Hair follicular keratinocyte (primary cell): ENCODE measurements around the gene CARMIL3. TPM values are rescaled to one million over a fixed set of nuclear protein-coding genes. Genes with fewer than 3 reads are reported as not detected.

Experiments
- total RNA-seq: library from RNA; depleted of rRNA; stranded (reverse); fragments of >200 nt; gene quantifications from 2 replicates; pipeline ENCODE4 v1.2.3, GENCODE V29; 2015

CARMIL3 gene, protein sequence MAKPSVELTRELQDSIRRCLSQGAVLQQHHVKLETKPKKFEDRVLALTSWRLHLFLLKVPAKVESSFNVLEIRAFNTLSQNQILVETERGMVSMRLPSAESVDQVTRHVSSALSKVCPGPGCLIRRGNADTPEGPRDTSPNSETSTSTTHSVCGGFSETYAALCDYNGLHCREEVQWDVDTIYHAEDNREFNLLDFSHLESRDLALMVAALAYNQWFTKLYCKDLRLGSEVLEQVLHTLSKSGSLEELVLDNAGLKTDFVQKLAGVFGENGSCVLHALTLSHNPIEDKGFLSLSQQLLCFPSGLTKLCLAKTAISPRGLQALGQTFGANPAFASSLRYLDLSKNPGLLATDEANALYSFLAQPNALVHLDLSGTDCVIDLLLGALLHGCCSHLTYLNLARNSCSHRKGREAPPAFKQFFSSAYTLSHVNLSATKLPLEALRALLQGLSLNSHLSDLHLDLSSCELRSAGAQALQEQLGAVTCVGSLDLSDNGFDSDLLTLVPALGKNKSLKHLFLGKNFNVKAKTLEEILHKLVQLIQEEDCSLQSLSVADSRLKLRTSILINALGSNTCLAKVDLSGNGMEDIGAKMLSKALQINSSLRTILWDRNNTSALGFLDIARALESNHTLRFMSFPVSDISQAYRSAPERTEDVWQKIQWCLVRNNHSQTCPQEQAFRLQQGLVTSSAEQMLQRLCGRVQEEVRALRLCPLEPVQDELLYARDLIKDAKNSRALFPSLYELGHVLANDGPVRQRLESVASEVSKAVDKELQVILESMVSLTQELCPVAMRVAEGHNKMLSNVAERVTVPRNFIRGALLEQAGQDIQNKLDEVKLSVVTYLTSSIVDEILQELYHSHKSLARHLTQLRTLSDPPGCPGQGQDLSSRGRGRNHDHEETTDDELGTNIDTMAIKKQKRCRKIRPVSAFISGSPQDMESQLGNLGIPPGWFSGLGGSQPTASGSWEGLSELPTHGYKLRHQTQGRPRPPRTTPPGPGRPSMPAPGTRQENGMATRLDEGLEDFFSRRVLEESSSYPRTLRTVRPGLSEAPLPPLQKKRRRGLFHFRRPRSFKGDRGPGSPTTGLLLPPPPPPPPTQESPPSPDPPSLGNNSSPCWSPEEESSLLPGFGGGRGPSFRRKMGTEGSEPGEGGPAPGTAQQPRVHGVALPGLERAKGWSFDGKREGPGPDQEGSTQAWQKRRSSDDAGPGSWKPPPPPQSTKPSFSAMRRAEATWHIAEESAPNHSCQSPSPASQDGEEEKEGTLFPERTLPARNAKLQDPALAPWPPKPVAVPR (N-terminal part only)
- 0.08 TPM in 1 of 2 replicates, not detected in the other for total RNA-seq

DNA sequence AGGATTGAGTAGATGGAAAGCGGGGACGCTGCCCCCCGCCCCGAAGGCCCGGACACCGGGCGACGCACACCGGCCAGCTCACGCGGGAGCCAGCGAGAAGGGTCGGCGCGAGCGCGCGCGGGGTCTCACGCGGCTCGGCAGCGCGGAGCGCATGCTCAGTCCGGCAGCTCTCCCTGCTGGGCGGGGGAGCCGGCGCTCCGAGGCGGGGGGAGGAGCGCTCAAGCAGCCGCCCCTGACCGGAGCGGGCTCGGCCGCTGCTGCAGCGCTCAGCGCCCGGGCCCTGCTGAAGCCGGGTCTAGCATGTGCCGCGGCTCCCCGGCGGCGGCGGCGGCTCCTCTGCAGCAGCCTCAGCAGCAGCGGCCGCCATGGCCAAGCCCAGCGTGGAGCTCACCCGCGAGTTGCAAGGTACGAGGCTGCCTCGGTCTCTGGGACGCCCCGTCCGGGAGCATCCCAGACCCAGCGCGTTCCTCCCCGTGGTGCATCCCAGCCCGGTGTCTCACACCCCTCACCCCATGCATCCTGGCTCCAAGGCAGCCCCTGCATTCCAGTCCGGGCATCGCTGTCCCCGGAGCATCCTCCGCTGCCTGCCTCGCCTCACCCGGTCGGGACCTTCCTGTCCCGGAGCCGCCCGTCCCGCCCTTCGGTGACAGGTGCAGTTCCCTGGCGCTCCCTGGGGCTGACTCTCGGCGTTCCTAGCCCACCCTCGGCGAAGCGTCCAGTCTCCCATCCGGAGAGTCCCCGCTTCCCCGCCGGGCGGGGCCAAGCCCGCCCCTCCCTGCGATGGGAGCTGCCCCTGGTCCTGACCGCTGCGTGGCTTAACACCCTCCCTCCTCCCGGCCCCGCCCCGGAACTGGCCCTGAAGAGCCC, at the start of gene CARMIL3:
CARMIL3 (plus strand) TSS at position 221 of the 867 bp plus-strand sequence; CDS start at position 366, 145 bp downstream.

DNA sequence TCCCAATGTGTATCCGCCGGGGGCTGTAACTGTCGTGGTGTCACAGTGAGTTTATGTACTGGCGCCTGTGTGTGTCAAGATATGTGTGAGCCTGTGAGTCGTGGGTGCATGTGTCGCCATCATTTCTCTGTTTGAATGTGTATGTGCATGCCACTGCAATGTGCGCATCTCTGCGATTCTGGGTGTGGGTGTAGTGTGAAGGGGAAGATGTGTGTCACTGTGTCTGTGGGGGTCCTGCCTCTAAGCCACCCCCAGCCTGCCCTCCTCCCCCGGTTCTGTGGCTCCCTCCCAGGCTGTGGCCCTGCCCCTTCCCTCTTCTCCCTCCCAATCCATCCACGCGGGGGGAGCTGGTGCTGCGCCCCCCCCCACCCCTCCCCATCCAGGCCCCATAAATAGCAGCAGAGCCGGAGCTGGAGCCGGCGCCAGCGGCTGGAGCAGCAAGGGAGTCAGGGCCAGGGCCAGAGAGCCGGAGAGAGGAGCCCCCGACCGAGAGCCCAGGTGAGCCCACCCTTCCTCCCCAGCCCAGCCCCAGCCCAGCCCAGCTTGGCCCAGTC, 19.4 kb downstream of the CARMIL3 start, which contains the start of gene CPNE6:
CPNE6 (plus strand) TSS at position 419 of the 554 bp plus-strand sequence. CDS start 1,375 bp downstream, outside the sequence.

DNA sequence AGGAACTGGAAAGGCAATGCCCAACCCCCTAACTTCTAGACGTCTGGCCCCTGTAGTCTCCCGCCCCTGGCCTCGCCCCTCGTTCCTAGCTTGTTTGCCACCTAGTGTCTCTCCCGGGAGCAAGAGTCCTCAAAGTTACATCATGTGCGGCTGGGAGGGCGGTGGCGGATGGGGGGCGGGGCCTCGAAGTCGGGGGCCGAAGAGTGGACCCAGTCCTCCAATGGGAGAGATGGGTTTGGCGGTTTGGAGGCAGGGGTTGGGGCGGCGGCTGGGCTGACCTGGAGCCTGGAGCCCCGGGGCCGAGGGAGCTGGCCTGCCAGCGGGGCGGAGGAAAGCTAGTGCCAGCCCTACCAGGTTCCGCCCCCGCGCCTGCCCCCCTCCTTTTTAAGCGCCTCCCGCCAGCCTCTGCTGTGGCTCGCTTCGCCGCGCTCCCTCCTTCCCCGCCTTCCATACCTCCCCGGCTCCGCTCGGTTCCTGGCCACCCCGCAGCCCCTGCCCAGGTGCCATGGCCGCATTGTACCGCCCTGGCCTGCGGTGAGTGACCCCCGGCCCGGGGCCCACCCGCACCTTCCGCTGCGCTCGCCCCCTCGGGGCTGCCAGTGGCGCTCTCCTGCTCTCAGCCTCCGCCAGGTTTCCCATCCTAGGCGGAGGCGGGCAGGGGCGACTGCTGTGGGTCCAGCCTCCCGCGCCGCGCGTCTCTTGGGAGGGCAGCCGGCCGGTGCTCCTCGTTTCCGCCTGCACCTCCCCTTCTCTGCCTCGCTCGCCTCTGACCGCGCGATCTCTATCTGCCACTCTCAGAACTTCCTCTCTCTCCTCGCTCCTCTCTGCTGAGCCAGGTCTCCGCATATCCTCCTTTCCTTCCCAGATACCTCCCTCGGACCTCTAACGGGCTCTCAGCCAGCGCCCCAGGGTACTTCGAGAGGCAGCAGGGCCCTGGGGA, 42.4 kb downstream of the CARMIL3 start, which contains the start of gene PCK2:
PCK2 (plus strand) TSS at position 411 of the 940 bp plus-strand sequence; CDS start at position 506, 95 bp downstream.

DNA sequence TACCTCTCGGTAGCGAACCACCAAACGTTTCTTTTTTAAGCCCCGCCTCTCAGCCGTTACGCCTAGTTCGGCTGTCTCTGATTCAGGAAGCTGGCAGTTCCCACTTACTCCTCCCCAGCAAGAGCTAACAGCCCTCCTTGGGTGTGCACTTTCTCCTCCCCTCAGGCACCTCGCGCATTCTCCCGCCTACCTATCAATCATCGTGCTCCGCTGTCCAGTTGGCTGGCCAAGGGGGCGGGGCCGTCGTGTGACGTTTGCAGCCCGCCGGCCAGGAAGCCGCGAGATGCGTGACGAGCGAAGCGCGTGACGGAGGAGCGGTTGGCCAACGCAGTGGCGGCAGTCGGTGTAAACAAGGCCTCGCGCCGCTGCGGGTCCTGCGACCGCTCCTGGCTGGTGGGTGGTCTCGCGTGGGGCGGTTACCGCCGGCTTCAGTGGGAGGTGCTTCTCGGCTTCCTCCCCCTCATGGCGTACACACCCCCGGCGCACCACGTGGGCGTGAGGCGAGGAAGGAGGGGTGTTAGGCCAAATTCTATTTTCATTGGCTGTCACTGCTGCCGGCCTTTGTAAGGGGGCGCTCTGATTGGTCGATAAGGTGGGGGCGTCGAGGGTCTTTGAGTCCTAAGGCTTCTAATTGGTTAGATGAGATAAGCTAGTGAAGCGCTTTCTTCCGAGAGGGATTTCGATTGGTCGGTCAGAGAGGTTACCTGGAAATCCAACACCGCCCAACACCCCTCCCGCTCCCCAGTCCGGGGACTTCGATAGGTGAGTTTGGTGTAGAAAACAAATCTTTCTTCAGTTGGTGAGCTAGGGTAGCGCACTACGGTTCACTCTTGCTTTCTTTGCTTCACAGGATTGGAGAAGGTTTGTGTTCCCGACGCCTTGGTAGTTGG, 63.0 kb downstream of the CARMIL3 start, which contains the start of the genes DCAF11 and NRL:
DCAF11 (plus strand) TSS at position 246 of the 890 bp plus-strand sequence. CDS start 818 bp downstream, outside the sequence.
NRL (minus strand) TSS at position 418 of the 890 bp plus-strand sequence. CDS start 32,101 bp downstream, outside the sequence.

Other genes starting within 250 kb of the CARMIL3 start
- gene DHRS4, start 98.2 kb upstream of the CARMIL3 start, total RNA-seq, result 41.8 and 51.1 TPM in 2 replicates
- 15.7 and 18.7 TPM in 2 replicates for gene DHRS4L2, start 63.1 kb upstream of the CARMIL3 start, total RNA-seq
- gene CPNE6, start 19.6 kb downstream of the CARMIL3 start, total RNA-seq, result not detected in 2 replicates
- 40.7 and 91.5 TPM in 2 replicates for gene PCK2, start 42.3 kb downstream of the CARMIL3 start, total RNA-seq
- 46.7 and 48.0 TPM in 2 replicates for gene DCAF11, start 62.8 kb downstream of the CARMIL3 start, total RNA-seq
- gene NRL, start 62.9 kb downstream of the CARMIL3 start, total RNA-seq, result 1.2 and 2.2 TPM in 2 replicates
- not detected in 2 replicates for gene FITM1, start 78.7 kb downstream of the CARMIL3 start, total RNA-seq
- gene PSME1, start 84.2 kb downstream of the CARMIL3 start, total RNA-seq, result 167 and 202 TPM in 2 replicates
- gene EMC9, start 89.6 kb downstream of the CARMIL3 start, total RNA-seq, result 22.3 and 37.2 TPM in 2 replicates
- 109 and 116 TPM in 2 replicates for gene PSME2, start 94.6 kb downstream of the CARMIL3 start, total RNA-seq
- 24.4 and 30.7 TPM in 2 replicates for gene RNF31, start 95.5 kb downstream of the CARMIL3 start, total RNA-seq
- gene IRF9, start 109.3 kb downstream of the CARMIL3 start, total RNA-seq, result 22.3 and 67.3 TPM in 2 replicates
- 6.1 and 6.7 TPM in 2 replicates for gene REC8, start 120.1 kb downstream of the CARMIL3 start, total RNA-seq
- gene IPO4, start 136.8 kb downstream of the CARMIL3 start, total RNA-seq, result 42.4 and 82.5 TPM in 2 replicates
- gene TM9SF1, start 143.4 kb downstream of the CARMIL3 start, total RNA-seq, result 45.7 and 48.7 TPM in 2 replicates
- gene TSSK4, start 153.7 kb downstream of the CARMIL3 start, total RNA-seq, result 0.87 TPM in 1 of 2 replicates, not detected in the other
- 50.4 and 54.0 TPM in 2 replicates for gene CHMP4A, start 161.5 kb downstream of the CARMIL3 start, total RNA-seq
- 11.4 and 18.3 TPM in 2 replicates for gene MDP1, start 164.1 kb downstream of the CARMIL3 start, total RNA-seq
- 249 and 288 TPM in 2 replicates for gene NEDD8, start 180.4 kb downstream of the CARMIL3 start, total RNA-seq
- gene GMPR2, start 180.9 kb downstream of the CARMIL3 start, total RNA-seq, result 72.9 and 86.9 TPM in 2 replicates
- gene TINF2, start 190.6 kb downstream of the CARMIL3 start, total RNA-seq, result 63.4 and 72.7 TPM in 2 replicates
- gene TGM1, start 211.2 kb downstream of the CARMIL3 start, total RNA-seq, result 10.5 and 19.3 TPM in 2 replicates
- 51.2 and 83.1 TPM in 2 replicates for gene RABGGTA, start 219.6 kb downstream of the CARMIL3 start, total RNA-seq
- 39.3 and 76.7 TPM in 2 replicates for gene DHRS1, start 247.8 kb downstream of the CARMIL3 start, total RNA-seq
- gene NOP9, start 247.8 kb downstream of the CARMIL3 start, total RNA-seq, result 13.9 and 18.4 TPM in 2 replicates